HG02970 (cell line): ENCODE data around the gene HPRT1.

ENCODE experiments used
- ATAC-seq: cut with Tn5 transposase; IDR thresholded peaks from one replicate; pipeline ENCODE4 v1.9.1; 2021; ENCODE audit warnings: mild to moderate bottlenecking, moderate library complexity, moderate number of reproducible peaks; ENCODE audit not compliant: unreplicated experiment, low FRiP score

Gene HPRT1

GRCh38 chrX:134470013-134470412, 10.0 kb downstream of the HPRT1 start:
- no peak for ATAC-seq

- ATAC-seq, result no peak
Observed at GRCh38 chrX:134472041-134472440, 12.1 kb downstream of the HPRT1 start.

- no peak for ATAC-seq
Observed at GRCh38 chrX:134476284-134476683, 16.3 kb downstream of the HPRT1 start.

GRCh38 chrX:134478374-134478773, 18.4 kb downstream of the HPRT1 start:
- ATAC-seq, result no peak

GRCh38 chrX:134480061-134480460, 20.1 kb downstream of the HPRT1 start:
- no peak for ATAC-seq

- no peak for ATAC-seq
Observed at GRCh38 chrX:134481339-134481738, 21.4 kb downstream of the HPRT1 start.

GRCh38 chrX:134482371-134482770, 22.4 kb downstream of the HPRT1 start:
- no peak for ATAC-seq

GRCh38 chrX:134484039-134484438, 24.1 kb downstream of the HPRT1 start:
- no peak for ATAC-seq

GRCh38 chrX:134501941-134502340, 42.0 kb downstream of the HPRT1 start:
- ATAC-seq, result no peak

GRCh38 chrX:134502686-134503085, 42.7 kb downstream of the HPRT1 start:
- ATAC-seq, result no peak

GRCh38 chrX:134512566-134512965, 52.6 kb downstream of the HPRT1 start:
- no peak for ATAC-seq

GRCh38 chrX:134513091-134513490, 53.1 kb downstream of the HPRT1 start:
- ATAC-seq, result no peak

GRCh38 chrX:134520860-134521390, 61.0 kb downstream of the HPRT1 start:
- ATAC-seq, result no peak

- ATAC-seq, result no peak
Observed at GRCh38 chrX:134524181-134524580, 64.2 kb downstream of the HPRT1 start.

GRCh38 chrX:134525086-134525792, 65.3 kb downstream of the HPRT1 start:
- ATAC-seq, result no peak

- no peak for ATAC-seq
Observed at GRCh38 chrX:134526399-134526798, 66.4 kb downstream of the HPRT1 start.

GRCh38 chrX:134528960-134529359, 69.0 kb downstream of the HPRT1 start:
- no peak for ATAC-seq

- no peak for ATAC-seq
Observed at GRCh38 chrX:134529481-134529880, 69.5 kb downstream of the HPRT1 start.

GRCh38 chrX:134530845-134531244, 70.9 kb downstream of the HPRT1 start:
- no peak for ATAC-seq

GRCh38 chrX:134533352-134533751, 73.4 kb downstream of the HPRT1 start:
- no peak for ATAC-seq

- ATAC-seq, result no peak
Observed at GRCh38 chrX:134533952-134534351, 74.0 kb downstream of the HPRT1 start.

- no peak for ATAC-seq
Observed at GRCh38 chrX:134537179-134537955, 77.4 kb downstream of the HPRT1 start.
